Measurements from ENCODE around the gene MOB3A.

GRCh38 chr19:2096034-2096479 is at the start of gene MOB3A:
- TF ChIP-seq CTCF (IDR thresholded peaks at IDR 0.05 in 4 of 5, conservative IDR thresholded peaks at IDR 0.05 in 1 of 5), result peak; percentile 57 to 82 (median 72)
- peak; percentile 85 to 88 for TF ChIP-seq POLR2A (IDR thresholded peaks at IDR 0.05)
